ENCODE results near the gene SLC1A2. TPM values are rescaled to one million over a fixed set of nuclear protein-coding genes. Genes with fewer than 3 reads are reported as not detected.

Gene SLC1A2
- total RNA-seq, 4 donors from 2014 or later: 0.27 to 0.80 (median 0.79) TPM; not detected in 1

GRCh38 chr11:35216962-35217678, 202.2 kb downstream of the SLC1A2 start:
- 67% methylated on average over 3 of the region's 3 CpGs for WGBS, 2 donors (ENCODE audit: low coverage in 1 of 2)
- Histone ChIP-seq H3K4me1 (peaks cover 0 to 10% (median 0%) of the 10 kb centered on the region in 4 donors), H3K27ac (no peak overlapping the region), H3K4me3 (no peak overlapping the region), H3K36me3 (peaks cover 0 to 15% (median 7%) of the 10 kb centered on the region in 4 donors), H3K9me3 (no peaks in the 10 kb centered on the region), H3K27me3 (no peaks in the 10 kb centered on the region)
- DNase-seq: no peak
- in situ Hi-C loops (cut with MboI; ENCODE audit: low pct_ligation_motif_present in 1 of 4, low pct_unique_long_range_greater_than_20kb in 1 of 4, low sequenced_read_pairs in 3 of 4): no loop called here
- TF ChIP-seq CTCF (IDR thresholded peaks at IDR 0.05): no peak
- TF ChIP-seq POLR2A (IDR thresholded peaks at IDR 0.05): no peak
- no peak for TF ChIP-seq EP300 (IDR thresholded peaks at IDR 0.05; ENCODE audit: low read depth)
- no peak for TF ChIP-seq POLR2AphosphoS5 (IDR thresholded peaks at IDR 0.05)
- intact Hi-C loops (cut with DNase I; ENCODE audit: low total_unique reads): no loop called here

GRCh38 chr11:35215945-35216344, 203.4 kb downstream of the SLC1A2 start:
- Histone ChIP-seq H3K9me3 (no peaks in the 10 kb centered on the region), H3K27me3 (no peaks in the 10 kb centered on the region), H3K4me1 (peaks cover 0 to 10% (median 0%) of the 10 kb centered on the region in 4 donors), H3K36me3 (peaks cover 0 to 13% (median 6%) of the 10 kb centered on the region in 4 donors), H3K4me3 (no peak overlapping the region), H3K27ac (no peak overlapping the region)
- DNase-seq: no peak
- no peak for TF ChIP-seq POLR2AphosphoS5 (IDR thresholded peaks at IDR 0.05)
- intact Hi-C loops (cut with DNase I; ENCODE audit: low total_unique reads): no loop called here
- in situ Hi-C loops (cut with MboI; ENCODE audit: low pct_ligation_motif_present in 1 of 4, low pct_unique_long_range_greater_than_20kb in 1 of 4, low sequenced_read_pairs in 3 of 4): no loop called here

GRCh38 chr11:35214792-35215193, 204.6 kb downstream of the SLC1A2 start:
- H3K27me3 ChIP-seq: no peaks in the 10 kb centered on the region
- in situ Hi-C loops (cut with MboI; ENCODE audit: low pct_ligation_motif_present in 1 of 4, low pct_unique_long_range_greater_than_20kb in 1 of 4, low sequenced_read_pairs in 3 of 4): no loop called here
- WGBS, 2 donors (ENCODE audit: low coverage in 1 of 2): 60% methylated on average over 1 of the region's 1 CpG; no CpG with 5 or more reads in 1 of the 2 donors

GRCh38 chr11:35214226-35214770, 205.1 kb downstream of the SLC1A2 start:
- Histone ChIP-seq H3K9me3 (no peaks in the 10 kb centered on the region), H3K4me3 (no peak overlapping the region), H3K27ac (no peak overlapping the region), H3K4me1 (peaks cover 0 to 10% (median 0%) of the 10 kb centered on the region in 4 donors), H3K27me3 (no peaks in the 10 kb centered on the region), H3K36me3 (peaks cover 0 to 17% (median under 1%) of the 10 kb centered on the region in 4 donors)
- intact Hi-C loops (cut with DNase I; ENCODE audit: low total_unique reads) (no loop called here), in situ Hi-C loops (cut with MboI; ENCODE audit: low pct_ligation_motif_present in 1 of 4, low pct_unique_long_range_greater_than_20kb in 1 of 4, low sequenced_read_pairs in 3 of 4) (no loop called here)
- WGBS, 2 donors (ENCODE audit: low coverage in 1 of 2): 88 to 91% methylated on average over 2 of the region's 2 CpGs
- no peak for TF ChIP-seq POLR2A (IDR thresholded peaks at IDR 0.05)
- no peak for TF ChIP-seq CTCF (IDR thresholded peaks at IDR 0.05)
- TF ChIP-seq POLR2AphosphoS5 (IDR thresholded peaks at IDR 0.05): no peak
- no peak for TF ChIP-seq EP300 (IDR thresholded peaks at IDR 0.05; ENCODE audit: low read depth)
- no peak for DNase-seq

More at GRCh38 chr11:35214792-35215193, 204.6 kb downstream of the SLC1A2 start:
- peaks cover 0 to 10% (median 0%) of the 10 kb centered on the region in 4 donors for H3K4me1 ChIP-seq
- intact Hi-C loops (cut with DNase I; ENCODE audit: low total_unique reads): no loop called here
- no peaks in the 10 kb centered on the region for H3K9me3 ChIP-seq
- H3K27ac ChIP-seq: no peak overlapping the region
- TF ChIP-seq CTCF (IDR thresholded peaks at IDR 0.05) (no peak), POLR2AphosphoS5 (IDR thresholded peaks at IDR 0.05) (no peak), POLR2A (IDR thresholded peaks at IDR 0.05) (no peak), EP300 (IDR thresholded peaks at IDR 0.05; ENCODE audit: low read depth) (no peak)
- peaks cover 0 to 17% (median 3%) of the 10 kb centered on the region in 4 donors for H3K36me3 ChIP-seq
- DNase-seq: no peak
- H3K4me3 ChIP-seq: no peak overlapping the region
